Activated CD8-positive, alpha-beta T cell treated with anti-CD3 and anti-CD28 coated beads, Interleukin-2, amount 10 ng/mL, durations not matched to agents 7 days and 5 days (primary cell): ENCODE results near the gene MPND. TPM values are rescaled to one million over a fixed set of nuclear protein-coding genes. Genes with fewer than 3 reads are reported as not detected.

Experiments used
- ATAC-seq: fragments of 150-1000 bp; cut with Tn5 transposase; one replicate; pipeline ENCODE4 v1.10.0; 2021; ENCODE audit warnings: moderate library complexity
- CTCF ChIA-PET: fragments of 350-600 bp; sonication (Branson Sonifier 250); formaldehyde crosslinking; loops from one replicate; lab custom pipeline; 2021; ENCODE audit warnings: antibody characterized with exemption; lab: Charles Lee
- POLR2A ChIA-PET: fragments of 350-600 bp; sonication (Branson Sonifier 250); formaldehyde crosslinking; loops from one replicate; lab custom pipeline; 2021; ENCODE audit warnings: antibody characterized with exemption; lab: Charles Lee
- DNase-seq: peaks from one replicate; pipeline ENCODE4 v3.0.0-alpha.2; 2020
- H3K27ac Mint-ChIP-seq: one replicate; pipeline ENCODE4 v1.8.0; 2021; ENCODE audit warnings: mild to moderate bottlenecking, mixed read lengths
- H3K27me3 Mint-ChIP-seq: one replicate; pipeline ENCODE4 v1.8.0; 2021; ENCODE audit warnings: low read depth, mixed read lengths
- H3K36me3 Mint-ChIP-seq: one replicate; pipeline ENCODE4 v1.8.0; 2021; ENCODE audit warnings: low read depth, mixed read lengths
- H3K4me1 Mint-ChIP-seq: one replicate; pipeline ENCODE4 v1.8.0; 2021; ENCODE audit warnings: low read depth, mixed read lengths
- H3K4me3 Mint-ChIP-seq: one replicate; pipeline ENCODE4 v1.8.0; 2021; ENCODE audit warnings: mild to moderate bottlenecking, mixed read lengths
- H3K9me3 Mint-ChIP-seq: one replicate; pipeline ENCODE4 v1.8.0; 2022; ENCODE audit warnings: mixed read lengths; ENCODE audit not compliant: insufficient read depth
- total RNA-seq, 2 experiments: library from RNA; stranded (reverse); gene quantifications; one replicate each; pipeline ENCODE4 v1.2.3, GENCODE V29; 2021

MPND gene
- total RNA-seq, 2 experiments from 2014 or later, result 26.0 to 27.6 TPM

DNA sequence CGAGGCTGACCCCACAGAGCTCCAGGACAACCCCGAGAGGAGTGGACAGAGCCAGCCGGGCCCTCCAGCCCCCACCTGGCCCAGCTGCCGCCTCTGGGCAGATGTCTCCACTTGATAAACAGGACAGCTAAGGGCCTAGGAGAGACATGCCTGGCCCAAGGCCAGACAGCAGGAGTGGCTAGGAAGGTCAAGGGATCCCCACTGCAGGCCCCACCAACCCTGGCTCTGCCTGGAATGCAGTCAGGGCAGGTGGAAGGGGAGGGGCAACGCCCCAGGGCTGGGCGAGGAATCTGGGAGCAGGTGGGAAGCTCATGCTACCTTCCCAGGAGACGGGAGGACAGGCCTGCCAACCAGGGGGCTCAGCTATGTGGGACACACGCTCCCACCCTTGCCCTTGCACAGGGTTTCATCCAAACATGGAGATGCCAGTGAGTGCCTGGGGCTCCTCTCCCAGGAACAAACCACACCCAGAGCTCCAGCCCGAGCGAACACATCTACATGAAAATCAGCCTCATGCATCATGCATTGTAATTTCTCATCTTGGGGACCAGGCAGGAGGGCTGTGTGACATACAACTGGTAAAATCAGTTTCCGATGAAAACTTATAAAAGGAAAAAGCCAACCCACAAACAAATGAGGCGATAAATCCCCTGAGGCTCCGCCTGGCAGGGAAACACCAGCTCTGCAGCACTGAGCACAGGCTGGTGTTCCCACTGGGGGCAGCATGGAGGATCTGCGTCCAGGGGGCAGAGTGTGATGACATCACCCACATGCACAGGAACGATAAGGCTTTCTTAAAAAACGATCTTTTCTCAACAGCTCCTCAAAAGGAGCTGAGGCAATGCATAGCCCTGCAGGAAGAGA is 32.0 kb downstream of the MPND start:
- Mint-ChIP-seq H3K27ac (no peak overlapping the region), H3K36me3 (peaks cover 29% of the 10 kb centered on the region), H3K4me1 (peaks cover 89% of the 10 kb centered on the region), H3K4me3 (no peak overlapping the region), H3K27me3 (no peaks in the 10 kb centered on the region), H3K9me3 (no peaks in the 10 kb centered on the region)
- ATAC-seq (no peak), DNase-seq (no peak)
- CTCF ChIA-PET, result interaction anchor here (1.0 to 2.3 kb wide), 2 partner anchors 23 to 25 kb away, joined by 4 to 7 read pairs; partner anchors contain the start of gene SH3GL1
- POLR2A ChIA-PET, result no interaction called here

DNA sequence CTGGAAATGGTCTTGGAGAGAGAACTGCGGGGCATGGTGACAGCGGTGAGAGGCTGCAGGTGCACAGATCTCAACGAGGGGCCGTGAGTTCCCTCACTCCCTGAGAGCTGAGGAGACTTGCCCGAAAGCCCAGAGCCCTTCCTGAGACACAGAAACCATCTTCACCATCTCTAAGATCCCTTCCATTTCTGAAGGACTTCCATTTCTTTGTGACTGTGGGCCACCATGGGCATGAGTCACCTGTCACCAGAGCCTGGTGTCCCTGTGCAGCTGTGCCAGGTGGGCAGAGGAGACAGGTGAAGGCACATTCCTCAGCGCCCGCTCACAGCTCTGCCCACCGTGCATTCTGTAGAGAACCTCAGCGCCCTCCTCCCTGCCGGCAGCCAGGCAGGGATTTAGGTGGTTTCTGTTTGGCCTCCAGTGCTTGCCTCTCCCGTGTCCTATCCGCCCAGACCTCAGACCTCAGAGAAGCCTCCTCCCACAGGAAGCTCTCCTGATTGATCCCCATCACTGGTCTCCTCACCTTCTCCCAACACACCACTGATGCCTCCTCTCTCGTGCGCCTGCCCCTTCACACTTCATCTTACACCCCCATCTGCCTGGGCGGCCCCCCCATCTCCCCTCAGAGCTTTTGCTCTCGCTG is 32.8 kb downstream of the MPND start:
- peaks cover 89% of the 10 kb centered on the region for H3K4me1 Mint-ChIP-seq
- CTCF ChIA-PET, result interaction anchor here (1.0 to 2.3 kb wide), 2 partner anchors 24 kb away, joined by 4 to 7 read pairs; partner anchors contain the start of gene SH3GL1
- POLR2A ChIA-PET, result no interaction called here
- peaks cover 25% of the 10 kb centered on the region for H3K36me3 Mint-ChIP-seq
- ATAC-seq (no peak), DNase-seq (no peak)
- no peak overlapping the region for H3K4me3 Mint-ChIP-seq
- H3K27ac Mint-ChIP-seq, result peak overlapping the region; percentile 76
- no peaks in the 10 kb centered on the region for H3K27me3 Mint-ChIP-seq
- no peaks in the 10 kb centered on the region for H3K9me3 Mint-ChIP-seq

DNA sequence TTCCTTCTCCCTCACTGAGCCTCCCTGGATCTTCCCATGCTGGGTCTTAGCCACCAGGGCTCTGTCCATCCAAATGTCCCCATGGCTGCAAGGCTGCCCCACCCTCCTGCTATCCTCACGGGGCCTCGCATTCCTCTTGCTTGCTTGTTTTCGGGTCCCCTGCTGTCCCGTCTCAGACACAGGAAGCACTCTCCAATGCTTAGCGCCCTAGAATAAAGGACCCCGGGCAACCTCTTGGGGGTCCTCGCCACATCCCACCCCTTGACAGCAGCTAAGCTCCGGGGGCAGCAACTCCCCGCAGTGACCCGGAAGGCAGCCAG is 33.3 kb downstream of the MPND start:
- CTCF ChIA-PET, result interaction anchor here (2.3 kb wide), 1 partner anchor 24 kb away, joined by 7 read pairs; no protein-coding TSS in a partner anchor
- peaks cover 87% of the 10 kb centered on the region for H3K4me1 Mint-ChIP-seq
- H3K9me3 Mint-ChIP-seq, result no peaks in the 10 kb centered on the region
- POLR2A ChIA-PET, result no interaction called here
- ATAC-seq (no peak), DNase-seq (no peak)
- H3K36me3 Mint-ChIP-seq, result peaks cover 25% of the 10 kb centered on the region
- H3K4me3 Mint-ChIP-seq, result no peak overlapping the region
- H3K27me3 Mint-ChIP-seq, result no peaks in the 10 kb centered on the region
- peak overlapping the region; percentile 76 for H3K27ac Mint-ChIP-seq

DNA sequence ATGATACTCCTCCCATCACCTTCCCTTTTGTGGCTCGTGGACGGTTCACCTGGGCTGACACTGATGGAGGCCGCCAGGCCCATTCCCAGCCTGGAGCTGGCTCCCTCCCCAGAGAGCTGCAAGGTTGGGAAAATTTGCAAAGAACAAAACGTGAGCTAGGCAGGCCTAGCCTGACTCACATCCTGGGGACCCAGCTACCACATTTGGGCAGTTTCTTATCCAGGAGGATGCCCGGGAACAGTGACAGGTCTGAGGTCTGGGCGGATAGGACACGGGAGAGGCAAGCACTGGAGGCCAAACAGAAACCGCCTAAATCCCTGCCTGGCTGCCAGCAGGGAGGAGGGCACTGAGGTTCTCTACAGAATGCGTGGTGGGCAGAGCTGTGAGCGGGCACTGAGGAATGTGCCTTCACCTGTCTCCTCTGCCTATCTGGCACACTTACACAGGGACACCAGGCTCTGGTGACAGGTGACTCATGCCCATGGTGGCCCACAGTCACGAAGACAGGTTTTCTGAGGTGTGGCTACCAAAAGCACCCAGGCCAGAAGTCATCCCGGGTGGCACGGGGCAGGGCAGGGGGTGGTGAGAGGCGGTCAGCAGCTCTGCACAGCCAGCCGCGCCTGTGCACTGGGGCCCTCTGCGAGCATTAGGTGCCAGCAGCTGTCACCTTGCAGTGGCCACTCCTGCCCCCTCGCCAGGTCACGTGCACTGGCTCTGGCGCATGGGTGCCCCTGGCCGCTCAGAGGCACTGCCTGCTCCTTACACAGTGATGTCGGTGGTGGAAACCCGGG is 33.8 kb downstream of the MPND start:
- ChIA-PET CTCF (interaction anchor here (1.0 to 2.3 kb wide), 2 partner anchors 23 to 25 kb away, joined by 3 to 7 read pairs; partner anchors contain the start of gene SH3GL1), POLR2A (no interaction called here)
- Mint-ChIP-seq H3K36me3 (peaks cover 25% of the 10 kb centered on the region), H3K27me3 (no peaks in the 10 kb centered on the region), H3K4me1 (peaks cover 87% of the 10 kb centered on the region), H3K9me3 (no peaks in the 10 kb centered on the region), H3K4me3 (no peak overlapping the region), H3K27ac (peak overlapping the region; percentile 76)
- DNase-seq, result no peak
- no peak for ATAC-seq

DNA sequence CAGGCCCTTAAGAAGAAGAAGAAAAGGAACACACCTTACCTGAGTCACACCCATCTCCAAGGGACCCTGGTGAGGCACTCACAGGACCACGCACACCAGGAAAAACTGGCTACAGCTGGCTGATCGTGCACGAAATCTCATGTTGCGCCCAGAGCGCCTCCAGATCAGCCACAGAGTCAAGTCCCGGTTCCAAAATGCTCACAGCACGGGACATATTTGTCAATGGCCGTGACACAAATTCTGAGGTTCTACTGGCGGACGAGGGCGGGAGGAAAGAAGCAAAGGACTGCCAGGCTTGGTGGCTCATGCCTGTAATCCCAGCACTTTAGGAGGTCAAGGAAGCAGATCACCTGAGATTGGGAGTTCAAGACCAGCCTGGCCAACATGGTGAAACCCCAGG is 35.5 kb downstream of the MPND start:
- no peaks in the 10 kb centered on the region for H3K9me3 Mint-ChIP-seq
- peaks cover 82% of the 10 kb centered on the region for H3K4me1 Mint-ChIP-seq
- peak overlapping the region; percentile 93 for H3K27ac Mint-ChIP-seq
- DNase-seq (no peak), ATAC-seq (no peak)
- ChIA-PET CTCF (interaction anchor here (2.1 kb wide), 1 partner anchor 22 kb away, joined by 10 read pairs; the partner anchor contains the start of gene SH3GL1), POLR2A (interaction anchor here (1.2 kb wide), 1 partner anchor 22 kb away, joined by 3 read pairs; the partner anchor contains the start of gene SH3GL1)
- H3K36me3 Mint-ChIP-seq, result peaks cover 29% of the 10 kb centered on the region
- H3K27me3 Mint-ChIP-seq, result no peaks in the 10 kb centered on the region
- peak overlapping the region; percentile 75 for H3K4me3 Mint-ChIP-seq

DNA sequence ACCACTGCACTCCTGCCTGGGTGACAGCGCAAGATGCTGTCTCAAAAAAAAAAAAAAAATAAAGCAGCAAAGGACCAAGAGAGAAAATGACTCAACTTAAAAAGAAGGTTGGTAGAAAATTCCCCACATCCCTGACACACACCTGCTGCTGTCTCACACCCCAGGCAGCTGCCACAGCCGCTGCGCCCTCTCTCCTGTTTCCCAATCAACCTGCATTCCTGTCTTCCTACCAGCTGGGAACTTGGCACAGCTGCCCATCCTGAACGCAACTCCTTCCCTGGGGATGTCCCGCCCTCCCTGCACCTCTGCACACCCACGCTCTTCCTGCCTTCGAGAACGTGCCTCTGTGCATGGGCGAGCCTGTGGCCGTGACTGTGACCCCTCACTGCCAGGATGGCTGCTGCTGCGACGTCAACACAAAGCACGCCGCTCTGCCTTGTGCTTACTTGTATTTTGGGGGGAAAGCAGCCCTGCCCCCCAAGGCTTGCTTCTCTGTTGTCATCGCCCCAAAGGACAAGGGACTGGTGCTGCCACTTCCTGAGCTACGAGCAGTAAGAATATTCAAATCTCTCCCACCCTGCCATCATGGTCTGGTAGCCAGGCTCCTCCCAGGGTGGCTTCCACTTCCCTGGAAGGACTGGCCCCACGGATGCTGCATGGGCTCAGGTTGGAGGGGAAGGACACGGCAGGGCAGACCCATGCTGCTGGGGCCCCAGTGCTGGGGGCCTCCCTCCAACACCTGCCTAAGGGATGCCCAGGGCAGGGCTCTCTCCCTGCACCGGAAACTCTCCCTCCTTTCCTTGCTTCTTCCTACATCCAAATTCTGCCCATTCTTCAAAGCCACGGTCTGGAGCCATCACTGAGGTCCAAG is 36.3 kb downstream of the MPND start:
- Mint-ChIP-seq H3K27ac (peak overlapping the region; percentile 93), H3K36me3 (peaks cover 30% of the 10 kb centered on the region), H3K9me3 (no peaks in the 10 kb centered on the region), H3K4me3 (peak overlapping the region; percentile 75), H3K27me3 (no peaks in the 10 kb centered on the region), H3K4me1 (peaks cover 77% of the 10 kb centered on the region)
- ATAC-seq (peak; percentile 52), DNase-seq (peak; percentile 62)
- ChIA-PET POLR2A (interaction anchor here (0.9 to 1.2 kb wide), 2 partner anchors 9 to 21 kb away, joined by 3 to 4 read pairs; partner anchors contain the start of gene SH3GL1), CTCF (interaction anchor here (0.6 to 2.1 kb wide), 9 partner anchors 10 to 392 kb away, joined by 3 to 10 read pairs (median 4); partner anchors contain the start of genes CHAF1A, SH3GL1 and YJU2)

DNA sequence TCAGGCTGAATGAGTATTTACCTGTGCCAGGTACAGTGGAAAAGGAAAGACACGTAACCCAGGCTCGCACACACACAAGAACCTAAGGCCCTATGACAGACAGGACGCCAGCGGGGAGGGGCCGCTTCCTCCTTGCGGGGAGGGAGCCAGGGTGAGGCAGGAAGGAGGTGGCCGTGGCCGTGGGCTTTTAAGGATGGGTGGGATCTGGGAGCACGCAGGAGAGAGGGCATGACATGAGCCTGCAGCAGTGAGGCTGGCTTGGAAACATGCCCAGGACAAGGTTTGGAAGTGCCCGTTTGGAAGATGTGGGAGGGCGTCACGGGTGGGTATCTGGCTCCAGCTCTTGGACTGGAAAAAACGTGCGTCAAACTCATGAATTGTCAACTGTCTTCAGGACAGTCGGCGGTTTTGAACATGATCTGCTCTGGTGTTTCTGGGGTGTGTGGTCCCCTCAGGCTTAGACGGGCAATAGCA is 36.9 kb downstream of the MPND start:
- ATAC-seq, result peak; percentile 85
- H3K4me1 Mint-ChIP-seq, result peaks cover 71% of the 10 kb centered on the region
- CTCF ChIA-PET, result interaction anchor here (0.6 to 2.1 kb wide), 10 partner anchors 8 to 393 kb away, joined by 3 to 10 read pairs (median 4); partner anchors contain the start of genes CHAF1A, SH3GL1 and YJU2
- H3K36me3 Mint-ChIP-seq, result peaks cover 30% of the 10 kb centered on the region
- POLR2A ChIA-PET, result interaction anchor here (0.9 to 1.2 kb wide), 2 partner anchors 10 to 21 kb away, joined by 3 to 4 read pairs; partner anchors contain the start of gene SH3GL1
- H3K4me3 Mint-ChIP-seq, result peak overlapping the region; percentile 75
- H3K27me3 Mint-ChIP-seq, result no peaks in the 10 kb centered on the region
- peak; percentile 80 for DNase-seq
- H3K9me3 Mint-ChIP-seq, result no peaks in the 10 kb centered on the region
- peak overlapping the region; percentile 93 for H3K27ac Mint-ChIP-seq

DNA sequence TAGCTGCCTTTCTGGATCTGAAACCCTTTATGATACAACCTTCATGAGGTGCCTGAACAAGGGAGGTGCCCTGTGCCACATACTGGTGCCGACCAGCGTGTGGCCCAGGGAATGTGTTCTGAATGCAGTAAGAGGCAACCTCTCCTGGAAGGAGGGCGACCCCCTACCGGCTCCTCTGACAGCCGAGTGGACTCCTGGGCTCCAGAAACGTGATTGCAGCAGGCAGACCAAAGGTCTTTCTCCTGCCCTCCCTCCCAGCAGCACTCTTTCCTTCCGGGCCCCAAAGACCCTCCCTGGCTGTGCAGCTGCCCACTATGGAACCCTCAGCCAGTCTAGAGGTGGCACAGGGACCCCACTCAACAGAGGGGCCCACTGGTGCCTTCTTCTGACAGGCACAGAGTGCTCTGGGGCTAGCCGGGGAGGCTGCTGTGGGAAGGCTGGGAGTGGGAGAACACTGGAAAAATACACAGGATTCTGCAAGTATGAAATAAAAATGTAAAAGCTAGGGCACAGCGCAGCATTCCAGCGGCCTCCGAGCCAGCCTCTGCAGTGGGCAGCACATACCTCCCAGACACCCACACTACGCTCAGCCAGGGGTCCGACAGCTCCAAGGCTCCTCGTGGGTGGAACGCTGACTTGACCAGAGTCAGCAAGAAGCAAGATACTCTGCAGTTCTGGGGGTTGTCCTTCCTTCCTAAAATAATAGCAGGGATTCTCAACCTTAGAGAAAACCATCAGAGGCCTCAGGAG is 42.1 kb downstream of the MPND start:
- H3K27ac Mint-ChIP-seq, result no peak overlapping the region
- H3K36me3 Mint-ChIP-seq, result peaks cover 24% of the 10 kb centered on the region
- H3K4me3 Mint-ChIP-seq, result no peak overlapping the region
- peaks cover 34% of the 10 kb centered on the region for H3K4me1 Mint-ChIP-seq
- H3K9me3 Mint-ChIP-seq, result no peaks in the 10 kb centered on the region
- no peak for ATAC-seq
- no peak for DNase-seq
- ChIA-PET POLR2A (no interaction called here), CTCF (no interaction called here)
- H3K27me3 Mint-ChIP-seq, result no peaks in the 10 kb centered on the region

DNA sequence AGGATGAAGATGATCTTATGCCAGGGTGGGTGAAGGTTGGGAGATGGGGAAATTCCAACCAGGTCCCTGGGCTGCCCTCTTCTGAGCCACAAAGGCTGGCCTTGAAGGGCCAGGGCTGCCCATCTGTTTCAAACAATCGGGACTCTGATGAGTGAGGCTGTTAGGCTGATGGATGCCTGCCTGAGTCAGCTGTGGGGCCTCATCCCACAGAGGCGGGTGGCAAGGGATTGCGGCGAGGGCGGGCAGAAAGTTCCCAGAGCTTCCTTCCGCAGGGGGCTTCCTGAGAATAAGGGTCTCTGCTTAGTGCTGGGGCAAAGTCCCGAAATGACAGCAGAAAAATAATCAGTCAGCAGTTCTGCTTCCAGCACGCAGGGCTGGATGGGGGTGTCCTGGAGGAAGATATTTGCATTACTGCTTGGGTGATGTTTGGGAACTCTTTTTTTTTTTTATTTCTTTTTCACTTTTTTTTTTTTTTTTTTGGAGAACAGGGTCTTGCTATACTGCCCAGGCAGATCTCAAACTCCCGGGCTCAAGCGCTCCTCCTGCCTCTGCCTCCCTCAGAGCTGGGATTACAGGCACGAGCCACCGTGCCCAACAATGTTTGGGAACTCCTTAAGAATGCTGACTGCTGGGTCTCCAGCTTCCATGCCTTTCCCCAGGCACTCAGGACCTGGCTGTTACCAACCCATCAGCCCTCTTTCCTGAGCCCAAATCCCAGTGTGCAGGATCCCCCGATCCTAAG is 42.9 kb downstream of the MPND start:
- ChIA-PET CTCF (no interaction called here), POLR2A (no interaction called here)
- H3K4me1 Mint-ChIP-seq, result peaks cover 34% of the 10 kb centered on the region
- no peak overlapping the region for H3K4me3 Mint-ChIP-seq
- H3K27me3 Mint-ChIP-seq, result no peaks in the 10 kb centered on the region
- H3K27ac Mint-ChIP-seq, result no peak overlapping the region
- ATAC-seq (no peak), DNase-seq (no peak)
- peaks cover 24% of the 10 kb centered on the region for H3K36me3 Mint-ChIP-seq
- H3K9me3 Mint-ChIP-seq, result no peaks in the 10 kb centered on the region
